ENCODE results near the gene PCDHA6. TPM values are rescaled to one million over a fixed set of nuclear protein-coding genes. Genes with fewer than 3 reads are reported as not detected.
"Not testable (repeated sequence)": the region's sequence is repeated elsewhere in the genome, so short reads cannot be mapped to it uniquely, and the experiment has no call there.

The PCDHA6 gene
- total RNA-seq, 1 experiment from 2014 or later, result 2.4 TPM

- TF ChIP-seq ELF4 (CRISPR knock-in tag; IDR thresholded peaks at IDR 0.05; ENCODE audit: low read depth), result no peak
- no peak for TF ChIP-seq CBFB (CRISPR knock-in tag; IDR thresholded peaks at IDR 0.05; ENCODE audit: low read depth)
- TF ChIP-seq SMAD3 (CRISPR knock-in tag; IDR thresholded peaks at IDR 0.05; ENCODE audit: borderline replicate concordance), result no peak
- TF ChIP-seq RELA (CRISPR knock-in tag; IDR thresholded peaks at IDR 0.05; ENCODE audit: borderline replicate concordance), result no peak
- no peak for TF ChIP-seq NFYB (CRISPR knock-in tag; conservative IDR thresholded peaks at IDR 0.05; ENCODE audit: low read depth)
- no peak for TF ChIP-seq ATF1 (CRISPR knock-in tag; IDR thresholded peaks at IDR 0.05)
Measured at GRCh38 chr5:140828362-140828737, 590 bp downstream of the PCDHA6 start (continued).

GRCh38 chr5:140829511-140830501, 2.0 kb downstream of the PCDHA6 start:
- H3K4me3 Mint-ChIP-seq; POLR2A ChIA-PET; H3K9me3 Mint-ChIP-seq; H3K4me1 Mint-ChIP-seq; H3K27me3 Mint-ChIP-seq (ENCODE audit: low read depth); DNase-seq (ENCODE audit: low spot score); ATAC-seq; H3K27ac Mint-ChIP-seq: not testable (repeated sequence)
- CTCF ChIA-PET, result interaction anchor here (1.1 to 3.6 kb wide), 3 partner anchors 12 to 44 kb away, joined by 3 to 24 read pairs (median 15); partner anchors contain the start of genes PCDHA1, PCDHA4 and PCDHA8
- H3K36me3 Mint-ChIP-seq, result peaks cover 21% of the 10 kb centered on the region

GRCh38 chr5:140833993-140834392, 6.2 kb downstream of the PCDHA6 start, which contains the start of gene PCDHA7:
Gene PCDHA7 (plus strand): TSS chr5:140834269. CDS start chr5:140834384, 115 bp downstream.
- H3K4me3 Mint-ChIP-seq, result peak within 1 kb of the TSS; percentile 87
- H3K4me1 Mint-ChIP-seq, result no peaks in the 10 kb centered on the region
- ATAC-seq (no peak), DNase-seq (ENCODE audit: low spot score) (no peak)
- peaks cover 27% of the 10 kb centered on the region for H3K36me3 Mint-ChIP-seq
- H3K27me3 Mint-ChIP-seq (ENCODE audit: low read depth), result no peaks in the 10 kb centered on the region
- H3K27ac Mint-ChIP-seq, result peak within 1 kb of the TSS; percentile 93
- CTCF ChIA-PET, result interaction anchor here (0.7 to 2.0 kb wide), 6 partner anchors 11 to 48 kb away, joined by 3 to 7 read pairs (median 4); partner anchors contain the start of genes PCDHA1 and PCDHA10
- POLR2A ChIA-PET, result no interaction called here
- H3K9me3 Mint-ChIP-seq, result peaks cover 5% of the 10 kb centered on the region; the same call in 1 of the 2 replicates
- no peak for TF ChIP-seq ATF2 (CRISPR knock-in tag; IDR thresholded peaks at IDR 0.05; ENCODE audit: borderline replicate concordance, low read depth)
- TF ChIP-seq FOXP4 (CRISPR knock-in tag; IDR thresholded peaks at IDR 0.05), result no peak
- no peak for TF ChIP-seq SP1 (CRISPR knock-in tag; conservative IDR thresholded peaks at IDR 0.05)
- TF ChIP-seq IRF1 (CRISPR knock-in tag; IDR thresholded peaks at IDR 0.05), result no peak
- TF ChIP-seq ZSCAN18 (CRISPR knock-in tag; IDR thresholded peaks at IDR 0.05), result no peak
- no peak for TF ChIP-seq ZNF263 (CRISPR knock-in tag; IDR thresholded peaks at IDR 0.05; ENCODE audit: low read depth)
- no peak for TF ChIP-seq CREB1 (CRISPR knock-in tag; IDR thresholded peaks at IDR 0.05)
- TF ChIP-seq ARID4B (CRISPR knock-in tag; IDR thresholded peaks at IDR 0.05; ENCODE audit: borderline replicate concordance), result no peak
- TF ChIP-seq ZNF232 (CRISPR knock-in tag; IDR thresholded peaks at IDR 0.05), result no peak
- no peak for TF ChIP-seq MYBL2 (CRISPR knock-in tag; IDR thresholded peaks at IDR 0.05)
- TF ChIP-seq PRRX2 (CRISPR knock-in tag; IDR thresholded peaks at IDR 0.05), result no peak
- no peak for TF ChIP-seq MXD4 (CRISPR knock-in tag; IDR thresholded peaks at IDR 0.05; ENCODE audit: borderline replicate concordance)
- no peak for TF ChIP-seq USF2 (CRISPR knock-in tag; IDR thresholded peaks at IDR 0.05)
- TF ChIP-seq TCF7 (CRISPR knock-in tag; IDR thresholded peaks at IDR 0.05; ENCODE audit: low read depth), result no peak
